GM23338 (cell line): ENCODE measurements around the gene DDX56.

ENCODE experiments used
- CREB1 ChIP-seq: fragments of 250-450 bp; sonication (Bioruptor Pico); IDR thresholded peaks from 2 replicates; pipeline ENCODE4 v1.5.0; 2020; ENCODE audit warnings: low read depth, mild to moderate bottlenecking, moderate library complexity
- CTCF ChIP-seq, 2 experiments: fragments of 200-600 bp in 1 of 2; sonication (generic) in 1 of 2; conservative IDR thresholded peaks; 2 replicates each; pipeline versions ENCODE4 v1.5.1 to v1.6.1; 2016 to 2017; ENCODE audit warnings: antibody characterized with exemption in 2 of 2, low read depth in 2 of 2, mild to moderate bottlenecking in 2 of 2, moderate library complexity in 1 of 2
- EZH2 ChIP-seq: fragments of 200-600 bp; sonication (generic); IDR thresholded peaks from one replicate; pipeline ENCODE4 v1.8.0; 2017; ENCODE audit warnings: antibody characterized with exemption, mild to moderate bottlenecking, low read depth; ENCODE audit not compliant: unreplicated experiment
- POLR2AphosphoS5 ChIP-seq: IDR thresholded peaks from 2 replicates; pipeline ENCODE4 v1.6.1; 2016; ENCODE audit warnings: antibody characterized with exemption, low read depth

- TF ChIP-seq CTCF (conservative IDR thresholded peaks at IDR 0.05; ENCODE audit: low read depth in 2 of 2) (no peak), CREB1 (CRISPR knock-in tag) (no peak), POLR2AphosphoS5 (no peak), EZH2 (no peak)
Observed at GRCh38 chr7:44569959-44570358, 3.7 kb downstream of the DDX56 start.
